ENCODE results near the gene TPK1. TPM values are rescaled to one million over a fixed set of nuclear protein-coding genes. Genes with fewer than 3 reads are reported as not detected.

The TPK1 gene
- polyA plus RNA-seq, 1 donor from 2014 or later, result 3.5 TPM

DNA sequence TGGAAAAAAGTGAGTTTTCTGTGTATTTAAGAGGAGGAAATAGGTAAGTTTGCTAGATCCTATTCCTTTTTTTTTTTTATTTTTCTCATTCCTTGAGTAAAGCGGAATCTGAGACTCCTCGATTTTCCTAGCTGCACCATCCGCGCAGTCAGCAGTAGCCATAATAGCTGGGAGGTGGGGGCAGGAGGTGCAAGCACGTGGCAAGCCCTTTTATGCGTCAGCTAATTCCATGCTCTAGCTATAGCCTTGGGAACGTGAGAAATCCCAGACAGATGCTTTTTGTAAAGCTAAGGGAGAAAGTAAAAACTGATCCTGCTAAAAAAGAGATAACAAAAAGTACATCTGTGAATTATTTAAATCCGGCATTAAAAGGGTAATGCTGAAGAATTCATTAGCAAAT, 33.2 kb upstream of the TPK1 start:
- Histone ChIP-seq H4K20me1 (ENCODE audit: insufficient read depth) (no peaks in the 10 kb centered on the region), H3K79me2 (replicated peaks; ENCODE audit: insufficient read depth, low read length) (no peaks in the 10 kb centered on the region), H3K9me3 (ENCODE audit: low read length) (no peaks in the 10 kb centered on the region), H3K4me3 (ENCODE audit: low read length) (no peak overlapping the region), H3K4me2 (ENCODE audit: low read length) (no peak overlapping the region), H3K36me3 (ENCODE audit: insufficient read depth, low read length) (no peaks in the 10 kb centered on the region), H3K27me3 (ENCODE audit: insufficient read depth, low read depth, low read length) (no peaks in the 10 kb centered on the region), H3K9ac (ENCODE audit: low read length) (no peak overlapping the region), H2AFZ (ENCODE audit: low read depth, low read length) (no peak overlapping the region), H3F3A (ENCODE audit: insufficient read depth, low read length, poor library complexity, severe bottlenecking) (no peaks in the 10 kb centered on the region), H3K9me2 (ENCODE audit: insufficient read depth, low read length) (no peaks in the 10 kb centered on the region), H3K27ac (ENCODE audit: low read length) (no peak overlapping the region)
- no peak for TF ChIP-seq POLR2AphosphoS5 (IDR thresholded peaks at IDR 0.05)
- TF ChIP-seq, protein P1, sequence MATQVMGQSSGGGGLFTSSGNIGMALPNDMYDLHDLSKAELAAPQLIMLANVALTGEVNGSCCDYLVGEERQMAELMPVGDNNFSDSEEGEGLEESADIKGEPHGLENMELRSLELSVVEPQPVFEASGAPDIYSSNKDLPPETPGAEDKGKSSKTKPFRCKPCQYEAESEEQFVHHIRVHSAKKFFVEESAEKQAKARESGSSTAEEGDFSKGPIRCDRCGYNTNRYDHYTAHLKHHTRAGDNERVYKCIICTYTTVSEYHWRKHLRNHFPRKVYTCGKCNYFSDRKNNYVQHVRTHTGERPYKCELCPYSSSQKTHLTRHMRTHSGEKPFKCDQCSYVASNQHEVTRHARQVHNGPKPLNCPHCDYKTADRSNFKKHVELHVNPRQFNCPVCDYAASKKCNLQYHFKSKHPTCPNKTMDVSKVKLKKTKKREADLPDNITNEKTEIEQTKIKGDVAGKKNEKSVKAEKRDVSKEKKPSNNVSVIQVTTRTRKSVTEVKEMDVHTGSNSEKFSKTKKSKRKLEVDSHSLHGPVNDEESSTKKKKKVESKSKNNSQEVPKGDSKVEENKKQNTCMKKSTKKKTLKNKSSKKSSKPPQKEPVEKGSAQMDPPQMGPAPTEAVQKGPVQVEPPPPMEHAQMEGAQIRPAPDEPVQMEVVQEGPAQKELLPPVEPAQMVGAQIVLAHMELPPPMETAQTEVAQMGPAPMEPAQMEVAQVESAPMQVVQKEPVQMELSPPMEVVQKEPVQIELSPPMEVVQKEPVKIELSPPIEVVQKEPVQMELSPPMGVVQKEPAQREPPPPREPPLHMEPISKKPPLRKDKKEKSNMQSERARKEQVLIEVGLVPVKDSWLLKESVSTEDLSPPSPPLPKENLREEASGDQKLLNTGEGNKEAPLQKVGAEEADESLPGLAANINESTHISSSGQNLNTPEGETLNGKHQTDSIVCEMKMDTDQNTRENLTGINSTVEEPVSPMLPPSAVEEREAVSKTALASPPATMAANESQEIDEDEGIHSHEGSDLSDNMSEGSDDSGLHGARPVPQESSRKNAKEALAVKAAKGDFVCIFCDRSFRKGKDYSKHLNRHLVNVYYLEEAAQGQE (IDR thresholded peaks at IDR 0.05; ENCODE audit: borderline replicate concordance), result no peak
- TF ChIP-seq MXI1 (conservative IDR thresholded peaks at IDR 0.05; ENCODE audit: poor library complexity, severe bottlenecking), result no peak
- no peak for TF ChIP-seq EP300 (conservative IDR thresholded peaks at IDR 0.05; ENCODE audit: poor library complexity, severe bottlenecking)
- TF ChIP-seq RAD21 (conservative IDR thresholded peaks at IDR 0.05), result no peak

DNA sequence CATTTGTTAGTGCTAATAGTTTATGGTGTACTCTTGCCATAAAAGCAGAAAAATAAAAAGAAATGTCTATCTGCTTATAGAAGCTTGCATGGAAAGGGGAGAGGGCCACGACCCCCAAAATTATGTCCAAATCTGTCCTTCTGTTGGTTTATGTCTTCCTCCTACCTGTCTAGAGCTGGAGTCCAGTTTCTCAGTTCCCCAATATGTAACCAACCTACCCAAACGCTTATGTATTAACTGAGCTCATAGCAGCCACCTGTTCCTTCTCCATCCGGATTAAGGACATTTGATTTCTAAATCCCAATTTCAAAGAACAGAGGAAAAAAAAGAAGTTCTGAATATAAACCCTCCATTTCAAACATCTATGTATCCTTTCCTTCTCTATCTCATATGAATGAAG, 30.3 kb upstream of the TPK1 start:
- Histone ChIP-seq H3K9me2 (ENCODE audit: insufficient read depth, low read length) (no peaks in the 10 kb centered on the region), H3F3A (ENCODE audit: insufficient read depth, low read length, poor library complexity, severe bottlenecking) (no peaks in the 10 kb centered on the region), H3K9ac (ENCODE audit: low read length) (no peak overlapping the region), H3K36me3 (ENCODE audit: insufficient read depth, low read length) (no peaks in the 10 kb centered on the region), H3K9me3 (ENCODE audit: low read length) (no peaks in the 10 kb centered on the region), H2AFZ (ENCODE audit: low read depth, low read length) (no peak overlapping the region), H3K4me2 (ENCODE audit: low read length) (no peak overlapping the region), H3K27me3 (ENCODE audit: insufficient read depth, low read depth, low read length) (no peaks in the 10 kb centered on the region), H3K4me3 (ENCODE audit: low read length) (no peak overlapping the region), H3K79me2 (replicated peaks; ENCODE audit: insufficient read depth, low read length) (no peaks in the 10 kb centered on the region), H3K27ac (ENCODE audit: low read length) (no peak overlapping the region), H4K20me1 (ENCODE audit: insufficient read depth) (no peaks in the 10 kb centered on the region)
- TF ChIP-seq EZH2 (IDR thresholded peaks at IDR 0.05; ENCODE audit: borderline replicate concordance, insufficient read depth, low read length, poor library complexity, severe bottlenecking) (no peak), TAF1 (IDR thresholded peaks at IDR 0.05; ENCODE audit: low read depth) (no peak)

DNA sequence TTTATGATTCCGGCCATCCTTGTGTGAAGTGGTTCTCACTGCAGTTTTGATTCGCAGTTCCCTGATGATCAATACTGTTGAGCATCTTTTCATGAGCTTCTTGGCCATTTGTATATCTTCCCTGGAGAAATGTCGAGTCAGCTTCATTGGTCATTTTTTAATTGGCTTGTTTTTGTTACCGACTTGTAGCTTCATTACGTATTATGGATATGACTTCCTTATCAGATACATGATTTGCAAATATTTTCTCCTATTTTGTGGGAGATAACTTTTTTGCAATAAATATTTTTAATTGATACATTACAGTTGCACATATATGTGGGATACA, 27.4 kb upstream of the TPK1 start:
- no peaks in the 10 kb centered on the region for H3K9me3 ChIP-seq (ENCODE audit: low read length)
- H3K27me3 ChIP-seq (ENCODE audit: insufficient read depth, low read depth, low read length), result no peaks in the 10 kb centered on the region
- H3K9ac ChIP-seq (ENCODE audit: low read length), result no peak overlapping the region
- H2AFZ ChIP-seq (ENCODE audit: low read depth, low read length), result no peak overlapping the region
- no peak overlapping the region for H3K27ac ChIP-seq (ENCODE audit: low read length)
- no peaks in the 10 kb centered on the region for H3K36me3 ChIP-seq (ENCODE audit: insufficient read depth, low read length)
- TF ChIP-seq TAF1 (IDR thresholded peaks at IDR 0.05; ENCODE audit: low read depth) (no peak), EZH2 (IDR thresholded peaks at IDR 0.05; ENCODE audit: borderline replicate concordance, insufficient read depth, low read length, poor library complexity, severe bottlenecking) (no peak), POLR2AphosphoS5 (IDR thresholded peaks at IDR 0.05) (no peak), SMC3 (conservative IDR thresholded peaks at IDR 0.05; ENCODE audit: poor library complexity) (no peak), EP300 (conservative IDR thresholded peaks at IDR 0.05; ENCODE audit: poor library complexity, severe bottlenecking) (no peak), RAD21 (conservative IDR thresholded peaks at IDR 0.05) (no peak), MXI1 (conservative IDR thresholded peaks at IDR 0.05; ENCODE audit: poor library complexity, severe bottlenecking) (no peak)
- TF ChIP-seq, protein P2, sequence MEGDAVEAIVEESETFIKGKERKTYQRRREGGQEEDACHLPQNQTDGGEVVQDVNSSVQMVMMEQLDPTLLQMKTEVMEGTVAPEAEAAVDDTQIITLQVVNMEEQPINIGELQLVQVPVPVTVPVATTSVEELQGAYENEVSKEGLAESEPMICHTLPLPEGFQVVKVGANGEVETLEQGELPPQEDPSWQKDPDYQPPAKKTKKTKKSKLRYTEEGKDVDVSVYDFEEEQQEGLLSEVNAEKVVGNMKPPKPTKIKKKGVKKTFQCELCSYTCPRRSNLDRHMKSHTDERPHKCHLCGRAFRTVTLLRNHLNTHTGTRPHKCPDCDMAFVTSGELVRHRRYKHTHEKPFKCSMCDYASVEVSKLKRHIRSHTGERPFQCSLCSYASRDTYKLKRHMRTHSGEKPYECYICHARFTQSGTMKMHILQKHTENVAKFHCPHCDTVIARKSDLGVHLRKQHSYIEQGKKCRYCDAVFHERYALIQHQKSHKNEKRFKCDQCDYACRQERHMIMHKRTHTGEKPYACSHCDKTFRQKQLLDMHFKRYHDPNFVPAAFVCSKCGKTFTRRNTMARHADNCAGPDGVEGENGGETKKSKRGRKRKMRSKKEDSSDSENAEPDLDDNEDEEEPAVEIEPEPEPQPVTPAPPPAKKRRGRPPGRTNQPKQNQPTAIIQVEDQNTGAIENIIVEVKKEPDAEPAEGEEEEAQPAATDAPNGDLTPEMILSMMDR (IDR thresholded peaks at IDR 0.05; ENCODE audit: poor library complexity, severe bottlenecking), result no peak
- TF ChIP-seq, protein P1 (IDR thresholded peaks at IDR 0.05; ENCODE audit: borderline replicate concordance), result no peak
- H4K20me1 ChIP-seq (ENCODE audit: insufficient read depth), result no peaks in the 10 kb centered on the region
- no peaks in the 10 kb centered on the region for H3F3A ChIP-seq (ENCODE audit: insufficient read depth, low read length, poor library complexity, severe bottlenecking)
- H3K4me3 ChIP-seq (ENCODE audit: low read length), result no peak overlapping the region
- H3K79me2 ChIP-seq (replicated peaks; ENCODE audit: insufficient read depth, low read length), result no peaks in the 10 kb centered on the region
- H3K9me2 ChIP-seq (ENCODE audit: insufficient read depth, low read length), result no peaks in the 10 kb centered on the region
- H3K4me2 ChIP-seq (ENCODE audit: low read length), result no peak overlapping the region
